Nephron (organoid): ENCODE data around the gene CCDC30.

Source experiments
- H3K27ac Mint-ChIP-seq, 3 experiments: 2 replicates each; pipeline ENCODE4 v1.8.0; 2020; ENCODE audit warnings: mixed read lengths in 3 of 3, mild to moderate bottlenecking in 2 of 3, moderate library complexity in 1 of 3
- H3K27me3 Mint-ChIP-seq: 2 replicates; pipeline ENCODE4 v1.8.0; 2021; ENCODE audit warnings: low read depth, mild to moderate bottlenecking, moderate library complexity, mixed read lengths
- H3K36me3 Mint-ChIP-seq: 2 replicates; pipeline ENCODE4 v1.8.0; 2020; ENCODE audit warnings: low read depth, mixed read lengths
- H3K4me1 Mint-ChIP-seq: 2 replicates; pipeline ENCODE4 v1.8.0; 2020; ENCODE audit warnings: mixed read lengths
- H3K4me3 Mint-ChIP-seq, 3 experiments: 2 replicates each; pipeline ENCODE4 v1.8.0; 2020; ENCODE audit warnings: mild to moderate bottlenecking in 3 of 3, mixed read lengths in 3 of 3, moderate library complexity in 2 of 3
- H3K9me3 Mint-ChIP-seq: 2 replicates; pipeline ENCODE4 v1.8.0; 2020; ENCODE audit warnings: mixed read lengths
- TF ChIP-seq, protein P1 (sequence below), 3 experiments: fragments of 200-600 bp; sonication (generic); IDR thresholded peaks; one replicate each; pipeline ENCODE4 v1.5.0; 2021; ENCODE audit warnings: antibody characterized with exemption in 3 of 3; ENCODE audit not compliant: unreplicated experiment in 3 of 3

CCDC30 gene

DNA sequence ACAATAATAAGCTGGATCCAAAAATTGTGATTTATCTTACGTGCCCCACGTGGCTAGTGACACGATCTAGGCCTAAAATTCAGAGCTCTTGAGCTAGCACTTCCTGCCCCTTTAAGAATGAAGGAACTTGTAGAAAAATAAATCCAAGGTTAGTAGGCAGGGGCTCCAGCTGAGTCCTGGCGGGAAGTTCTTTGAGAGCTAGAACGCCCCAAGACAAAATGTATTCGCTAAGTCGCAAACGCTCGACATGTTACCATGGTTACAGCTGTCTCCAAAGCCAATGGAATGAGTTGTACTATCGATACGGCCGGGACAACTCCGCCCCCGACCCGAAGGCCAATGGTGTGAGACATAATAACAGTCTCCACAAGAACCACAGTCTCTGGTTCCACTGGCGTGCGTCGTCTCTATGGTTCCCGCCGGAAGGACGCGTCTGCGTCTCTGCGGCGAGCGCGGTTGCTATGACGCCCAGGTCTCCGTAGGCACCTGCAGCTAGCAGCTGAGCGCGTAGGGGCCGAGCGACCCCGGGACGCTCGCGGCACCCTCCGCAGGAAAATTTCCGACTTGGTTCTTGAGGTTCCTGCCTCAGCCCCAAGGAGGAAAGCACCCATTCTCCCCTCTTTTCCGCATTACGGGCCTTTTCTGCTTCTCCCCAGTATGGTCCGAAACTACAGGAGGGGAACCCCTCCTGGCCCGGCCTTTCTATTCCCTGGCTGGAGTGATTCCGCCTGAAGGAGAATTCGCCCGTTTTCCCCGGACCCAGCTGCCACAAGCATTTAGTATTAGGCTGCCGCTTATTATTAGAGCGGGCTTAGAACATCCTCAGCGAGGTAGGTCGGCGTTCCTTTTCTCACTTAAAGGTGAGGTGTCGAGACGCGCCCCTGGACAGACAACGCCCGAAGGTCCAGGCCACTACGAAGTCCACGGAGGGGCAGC lies at the start of gene CCDC30:
Gene CCDC30 (plus strand): TSS at position 459 of the 936 bp plus-strand sequence. CDS start 17,266 bp downstream, outside the sequence.
- Mint-ChIP-seq H3K9me3 (no peaks in the 10 kb centered on the region), H3K27ac (peak within 1 kb of the TSS; percentile 67 to 90 (median 75)), H3K4me1 (peaks cover 25% of the 10 kb centered on the region), H3K4me3 (peak within 1 kb of the TSS; percentile 85 to 94 (median 90)), H3K27me3 (no peaks in the 10 kb centered on the region), H3K36me3 (peaks cover 19% of the 10 kb centered on the region)
- TF ChIP-seq, protein P1, sequence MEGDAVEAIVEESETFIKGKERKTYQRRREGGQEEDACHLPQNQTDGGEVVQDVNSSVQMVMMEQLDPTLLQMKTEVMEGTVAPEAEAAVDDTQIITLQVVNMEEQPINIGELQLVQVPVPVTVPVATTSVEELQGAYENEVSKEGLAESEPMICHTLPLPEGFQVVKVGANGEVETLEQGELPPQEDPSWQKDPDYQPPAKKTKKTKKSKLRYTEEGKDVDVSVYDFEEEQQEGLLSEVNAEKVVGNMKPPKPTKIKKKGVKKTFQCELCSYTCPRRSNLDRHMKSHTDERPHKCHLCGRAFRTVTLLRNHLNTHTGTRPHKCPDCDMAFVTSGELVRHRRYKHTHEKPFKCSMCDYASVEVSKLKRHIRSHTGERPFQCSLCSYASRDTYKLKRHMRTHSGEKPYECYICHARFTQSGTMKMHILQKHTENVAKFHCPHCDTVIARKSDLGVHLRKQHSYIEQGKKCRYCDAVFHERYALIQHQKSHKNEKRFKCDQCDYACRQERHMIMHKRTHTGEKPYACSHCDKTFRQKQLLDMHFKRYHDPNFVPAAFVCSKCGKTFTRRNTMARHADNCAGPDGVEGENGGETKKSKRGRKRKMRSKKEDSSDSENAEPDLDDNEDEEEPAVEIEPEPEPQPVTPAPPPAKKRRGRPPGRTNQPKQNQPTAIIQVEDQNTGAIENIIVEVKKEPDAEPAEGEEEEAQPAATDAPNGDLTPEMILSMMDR (IDR thresholded peaks at IDR 0.05; ENCODE audit: unreplicated experiment in 3 of 3) = no peak

DNA sequence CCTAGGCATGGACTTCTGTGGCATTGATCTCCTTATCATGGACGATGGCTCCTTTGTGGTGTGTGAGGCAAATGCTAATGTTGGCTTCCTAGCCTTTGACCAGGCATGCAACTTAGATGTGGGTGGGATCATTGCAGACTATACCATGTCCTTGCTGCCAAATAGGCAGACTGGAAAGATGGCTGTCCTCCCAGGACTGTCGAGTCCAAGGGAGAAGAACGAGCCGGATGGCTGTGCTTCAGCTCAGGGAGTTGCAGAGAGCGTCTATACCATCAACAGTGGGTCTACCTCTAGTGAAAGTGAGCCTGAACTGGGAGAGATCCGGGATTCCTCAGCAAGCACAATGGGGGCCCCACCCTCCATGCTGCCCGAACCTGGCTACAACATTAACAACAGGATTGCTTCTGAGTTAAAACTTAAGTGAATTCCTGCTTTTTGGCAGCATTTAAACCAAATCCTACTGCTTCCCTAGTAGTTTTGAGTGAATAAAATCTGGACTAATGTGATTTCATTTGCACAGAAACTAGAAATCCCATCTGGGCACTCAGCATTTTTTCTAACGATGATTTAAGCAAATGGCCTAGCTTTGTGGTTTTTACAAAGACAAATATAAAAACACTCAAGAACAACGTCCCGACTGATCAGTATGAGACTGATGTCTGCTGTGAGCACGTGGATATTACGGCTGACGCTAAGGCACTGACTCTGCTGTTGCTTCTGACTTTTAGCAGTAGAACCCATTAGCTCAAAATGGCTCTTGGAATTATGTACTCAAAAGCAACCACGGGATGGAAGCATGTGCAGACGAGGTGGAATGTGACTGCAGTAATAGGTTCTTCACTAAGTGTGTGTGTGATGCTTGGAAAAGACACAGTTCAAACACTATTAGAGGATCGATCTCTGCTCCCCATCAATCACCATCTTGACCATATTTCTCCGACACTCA lies 48.3 kb upstream of the CCDC30 start:
- no peak overlapping the region for H3K4me3 Mint-ChIP-seq
- H3K27ac Mint-ChIP-seq = no peak overlapping the region
- no peaks in the 10 kb centered on the region for H3K27me3 Mint-ChIP-seq
- peaks cover 31% of the 10 kb centered on the region for H3K4me1 Mint-ChIP-seq
- no peaks in the 10 kb centered on the region for H3K36me3 Mint-ChIP-seq
- TF ChIP-seq, protein P1 (IDR thresholded peaks at IDR 0.05; ENCODE audit: unreplicated experiment in 3 of 3) = no peak
- H3K9me3 Mint-ChIP-seq = no peaks in the 10 kb centered on the region

DNA sequence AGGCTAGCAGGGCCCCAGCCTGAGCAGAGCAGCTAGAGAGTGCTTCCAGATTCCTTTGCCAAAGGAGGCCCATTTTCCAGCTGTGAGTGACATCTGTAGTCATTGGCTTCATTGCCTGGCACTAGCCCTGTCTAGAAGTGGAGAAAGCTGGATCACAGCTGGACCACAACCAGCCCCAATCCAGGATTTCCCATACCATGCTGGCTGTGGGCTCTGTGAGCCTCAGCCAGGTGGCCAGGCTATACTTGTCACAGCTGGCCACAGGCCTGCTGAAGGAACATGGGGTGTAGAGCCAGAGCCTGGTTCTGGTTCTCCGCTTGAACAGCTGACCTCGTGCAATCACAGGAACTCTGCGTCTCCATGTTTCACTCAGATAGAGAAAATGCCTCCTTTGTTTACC lies 45.9 kb upstream of the CCDC30 start:
- TF ChIP-seq, protein P1 (IDR thresholded peaks at IDR 0.05; ENCODE audit: unreplicated experiment in 3 of 3) = no peak
- no peak overlapping the region for H3K4me3 Mint-ChIP-seq
- peaks cover 54% of the 10 kb centered on the region for H3K4me1 Mint-ChIP-seq

DNA sequence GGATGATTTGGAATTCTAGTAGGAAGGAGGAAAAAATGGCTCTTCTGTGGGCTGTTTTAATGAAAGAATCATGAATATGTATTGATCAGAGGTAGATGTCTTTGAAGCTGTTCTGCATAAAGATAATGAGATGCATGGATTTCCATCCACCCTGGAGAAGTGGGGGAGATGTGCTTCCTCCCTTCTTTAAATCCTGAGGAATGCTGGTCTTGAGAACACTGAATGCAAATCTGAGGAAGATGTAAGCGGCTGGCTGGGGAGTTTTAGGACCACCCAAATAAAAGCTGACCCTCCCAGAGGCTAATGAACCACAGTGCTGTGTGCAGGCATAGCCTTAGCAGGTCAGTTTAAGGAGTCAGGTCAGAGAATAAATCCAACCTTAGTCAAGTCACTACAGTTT lies 44.6 kb upstream of the CCDC30 start:
- peaks cover 66% of the 10 kb centered on the region for H3K4me1 Mint-ChIP-seq
- no peaks in the 10 kb centered on the region for H3K36me3 Mint-ChIP-seq
- H3K4me3 Mint-ChIP-seq = no peak overlapping the region
- H3K27me3 Mint-ChIP-seq = no peaks in the 10 kb centered on the region
- TF ChIP-seq, protein P1 (IDR thresholded peaks at IDR 0.05; ENCODE audit: unreplicated experiment in 3 of 3) = no peak
- H3K9me3 Mint-ChIP-seq = no peaks in the 10 kb centered on the region
- no peak overlapping the region for H3K27ac Mint-ChIP-seq

More for the DNA sequence above, 45.9 kb upstream of the CCDC30 start:
- Mint-ChIP-seq H3K27ac (peak overlapping the region in 2 of 3 experiments; percentile 43 to 54), H3K9me3 (no peaks in the 10 kb centered on the region), H3K36me3 (no peaks in the 10 kb centered on the region), H3K27me3 (no peaks in the 10 kb centered on the region)

DNA sequence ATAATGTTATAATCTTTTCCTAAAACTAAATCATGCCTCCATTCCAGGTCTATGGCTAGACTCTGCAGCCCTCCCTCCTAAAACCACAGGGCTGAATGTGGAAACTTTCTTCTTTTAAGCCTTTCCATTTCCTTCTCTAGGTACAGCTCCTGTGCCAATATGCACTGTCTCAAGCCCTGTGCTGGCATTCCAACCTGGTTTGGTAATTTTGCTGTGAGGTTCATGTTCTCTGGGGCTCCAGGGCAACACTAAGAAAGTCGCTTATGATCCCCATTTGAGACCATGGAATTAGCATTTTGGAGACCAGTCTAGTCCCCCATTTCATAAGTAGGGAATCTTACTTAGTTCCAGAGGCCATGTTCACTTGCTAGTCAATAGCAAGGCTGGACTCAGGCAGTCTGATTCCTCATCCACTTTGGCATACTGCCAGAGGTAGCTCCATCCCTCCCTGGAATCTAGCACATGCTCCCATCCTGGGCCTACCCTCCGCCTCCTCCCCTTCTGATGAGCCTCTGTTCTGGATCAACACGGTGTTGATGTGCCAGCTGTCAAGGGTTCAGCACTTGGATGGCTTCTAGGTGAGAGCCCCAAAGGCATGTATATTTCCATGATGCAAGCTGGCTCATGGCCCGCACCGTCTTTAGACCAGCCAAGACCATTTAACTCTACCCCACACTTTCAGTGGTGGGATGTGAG lies 43.8 kb upstream of the CCDC30 start:
- TF ChIP-seq, protein P1 (IDR thresholded peaks at IDR 0.05; ENCODE audit: unreplicated experiment in 3 of 3) = no peak
- H3K4me3 Mint-ChIP-seq = no peak overlapping the region
- peaks cover 73% of the 10 kb centered on the region for H3K4me1 Mint-ChIP-seq
- H3K9me3 Mint-ChIP-seq = no peaks in the 10 kb centered on the region
- no peaks in the 10 kb centered on the region for H3K27me3 Mint-ChIP-seq
- H3K36me3 Mint-ChIP-seq = no peaks in the 10 kb centered on the region
- peak overlapping the region in 2 of 3 experiments; percentile 46 to 81 for H3K27ac Mint-ChIP-seq
